A204.1 (cell line): ENCODE data around the gene ZNF511.

Source experiments
- FAIRE-seq: peaks from 2 replicates; lab custom pipeline; 2012; peaks lifted over from hg19 to GRCh38; lab: Jason Lieb, UNC

Gene ZNF511

DNA sequence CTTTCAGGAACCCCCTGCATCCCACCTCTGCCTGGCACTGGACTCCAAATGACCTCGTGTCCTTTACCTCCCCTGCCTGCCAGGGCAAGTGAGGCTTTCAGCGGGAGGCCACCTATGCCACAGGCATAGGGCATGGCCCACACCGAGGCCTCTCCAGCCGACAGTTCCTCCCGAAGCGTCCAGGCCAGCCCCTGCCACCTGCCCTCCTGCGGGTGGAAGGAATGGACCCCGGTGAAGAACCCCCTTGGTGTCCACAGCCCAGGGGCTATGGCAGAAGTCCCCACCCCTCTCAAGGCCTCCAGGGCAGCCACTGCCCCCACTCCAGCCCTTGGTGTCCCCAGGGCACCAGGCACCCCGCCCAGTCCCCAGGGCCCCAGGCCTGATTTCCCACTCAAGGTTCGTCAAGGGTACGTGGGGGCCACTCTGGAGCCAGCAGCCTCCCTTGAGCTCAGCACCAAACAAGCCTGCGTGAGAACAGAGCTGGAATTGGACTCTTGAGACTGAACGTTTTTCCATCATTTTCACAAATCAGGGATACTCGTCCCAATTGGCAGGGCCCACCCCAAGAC is 46.0 kb downstream of the ZNF511 start:
- no peak for FAIRE-seq

DNA sequence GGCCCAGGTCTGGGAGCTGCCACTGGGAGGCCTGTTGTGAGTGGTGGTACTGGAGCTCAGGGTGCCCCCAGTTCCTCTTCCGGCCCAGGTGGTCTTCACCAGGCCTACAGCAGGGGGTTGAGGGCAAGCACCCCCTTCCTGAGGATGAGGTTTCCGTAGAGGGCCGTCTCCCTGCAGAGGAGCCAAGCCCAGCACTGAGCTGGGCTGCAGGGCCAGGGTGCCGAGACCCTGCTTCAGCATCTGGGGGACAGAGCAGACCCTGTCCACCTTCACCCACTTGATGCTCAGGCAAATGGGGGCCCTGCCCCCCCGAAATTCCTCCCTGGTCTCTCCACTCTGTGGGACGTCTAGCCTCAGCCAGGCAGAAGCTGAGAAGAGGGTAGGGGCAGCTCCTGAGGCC is 46.6 kb downstream of the ZNF511 start:
- FAIRE-seq: no peak

GRCh38 chr10:133355991-133356390 is 47.3 kb downstream of the ZNF511 start:
- no peak for FAIRE-seq

DNA sequence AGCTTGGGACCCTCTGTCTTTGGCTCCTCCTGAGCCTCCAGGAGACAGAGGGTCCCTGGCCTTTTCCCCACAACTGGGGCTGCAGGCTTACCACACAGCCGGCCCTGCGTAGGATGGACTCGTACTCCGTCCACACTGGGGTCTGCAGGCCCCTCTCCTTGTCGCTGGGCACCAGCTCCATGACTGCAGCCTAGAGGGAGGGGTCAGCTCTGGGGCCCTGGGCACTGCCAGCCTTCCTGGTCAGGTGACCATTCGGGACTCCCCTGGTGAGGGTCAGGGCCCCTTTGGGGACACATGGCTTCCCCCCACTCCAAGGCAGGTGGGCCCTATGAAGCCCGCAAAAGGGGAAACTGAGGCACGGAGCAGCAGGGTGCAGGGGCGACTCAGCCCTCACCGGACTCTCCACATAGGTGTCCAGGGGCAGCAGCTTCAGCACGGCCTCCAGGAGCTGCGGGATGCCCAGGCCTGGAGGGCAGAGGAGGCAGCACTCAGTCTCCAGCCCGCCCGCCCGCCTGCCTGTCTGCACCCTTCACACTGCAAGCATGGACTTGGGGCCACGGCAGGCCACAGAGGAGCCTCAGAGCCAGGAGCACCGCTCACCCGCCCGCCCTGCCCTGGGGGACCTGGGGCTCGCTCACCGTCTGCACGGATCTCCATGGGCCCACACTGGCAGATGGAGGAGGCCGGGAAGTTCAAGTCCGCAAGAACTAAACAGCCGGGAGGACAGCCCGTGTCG is 48.0 kb downstream of the ZNF511 start:
- FAIRE-seq: no peak

DNA sequence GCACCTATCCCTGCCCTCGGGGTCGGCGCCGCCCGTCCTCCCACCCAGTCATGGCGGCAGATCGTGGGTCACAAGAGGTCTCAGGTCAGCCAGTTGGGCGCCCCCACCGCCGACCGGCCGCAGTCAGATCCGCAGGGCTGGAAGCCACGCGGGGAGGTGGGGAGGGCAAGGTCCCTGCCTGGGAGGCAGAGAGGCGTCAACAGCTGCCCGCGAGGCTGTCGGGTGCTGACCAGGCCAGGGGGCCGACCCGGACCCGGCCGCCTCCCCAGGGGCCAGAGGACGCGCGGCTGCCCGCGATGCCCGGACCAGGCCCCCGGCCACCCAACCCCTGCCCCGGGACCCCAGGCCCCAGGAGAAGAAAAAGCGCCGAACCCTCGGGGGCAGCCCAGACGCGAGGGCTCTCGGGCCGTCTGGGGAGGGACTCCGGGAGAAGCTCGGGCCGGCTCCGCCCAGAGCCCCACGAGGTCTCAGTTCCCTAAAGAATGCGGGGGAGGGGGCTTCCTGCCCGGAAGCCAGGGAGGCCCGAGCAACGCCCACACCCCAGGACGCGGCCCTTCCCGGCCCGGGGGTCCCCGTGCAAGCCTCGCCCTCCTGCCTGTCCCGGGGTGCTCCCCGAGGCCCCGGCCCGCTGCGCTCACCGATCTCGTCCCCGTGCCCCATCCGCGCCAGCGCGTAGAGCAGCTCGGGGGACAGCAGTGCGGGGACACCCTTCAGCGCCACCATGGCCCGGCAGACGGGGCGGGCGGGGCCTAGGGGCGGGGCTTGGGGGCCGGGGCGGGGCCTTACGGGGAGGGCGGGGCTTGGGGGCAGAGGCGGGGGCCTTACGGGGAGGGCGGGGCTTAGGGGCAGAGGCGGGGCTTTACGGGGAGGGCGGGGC is 48.8 kb downstream of the ZNF511 start, which contains the start of gene FUOM:
FUOM (minus strand) TSS at position 735 of the 877 bp plus-strand sequence; CDS start at position 723, 12 bp downstream.
- no peak for FAIRE-seq

GRCh38 chr10:133358162-133358924 is 49.6 kb downstream of the ZNF511 start:
- FAIRE-seq: no peak

- FAIRE-seq: no peak
Measured at GRCh38 chr10:133358925-133359310, 50.2 kb downstream of the ZNF511 start.

- no peak for FAIRE-seq
Measured at GRCh38 chr10:133359554-133359971, 50.8 kb downstream of the ZNF511 start.

GRCh38 chr10:133359972-133360610 is 51.4 kb downstream of the ZNF511 start:
- no peak for FAIRE-seq

DNA sequence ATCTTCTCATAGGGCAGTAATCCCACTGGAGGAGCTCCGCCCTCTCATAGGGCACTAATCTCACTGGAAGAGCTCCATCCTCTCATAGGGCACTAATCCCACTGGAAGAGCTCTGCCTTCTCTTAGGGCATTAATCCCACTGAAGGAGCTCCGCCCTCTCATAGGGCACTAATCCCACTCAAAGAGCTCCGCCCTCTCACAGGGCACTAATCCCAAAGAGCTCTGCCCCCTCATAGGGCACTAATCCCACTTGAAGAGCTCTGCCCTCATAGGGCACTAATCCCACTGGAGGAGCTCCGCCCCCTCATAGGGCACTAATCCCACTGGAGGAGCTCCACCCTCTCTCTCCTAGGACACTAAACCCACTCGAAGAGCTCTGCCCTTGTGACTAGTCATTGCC is 52.5 kb downstream of the ZNF511 start:
- FAIRE-seq: no peak

GRCh38 chr10:133361773-133362441 is 53.2 kb downstream of the ZNF511 start:
- FAIRE-seq: no peak
